SK-N-DZ (cell line): ENCODE data around the gene B4GALT3.

Source experiments
- DNase-seq: peaks from one replicate; pipeline ENCODE4 v3.0.0-alpha.2; 2015; ENCODE audit warnings: low spot score
- small RNA-seq, 2 experiments: library from RNA; depleted of rRNA; stranded (forward); fragments of <200 nt; gene quantifications; one replicate each; pipeline ENCODE3, GENCODE V24; 2014

The B4GALT3 gene

DNA sequence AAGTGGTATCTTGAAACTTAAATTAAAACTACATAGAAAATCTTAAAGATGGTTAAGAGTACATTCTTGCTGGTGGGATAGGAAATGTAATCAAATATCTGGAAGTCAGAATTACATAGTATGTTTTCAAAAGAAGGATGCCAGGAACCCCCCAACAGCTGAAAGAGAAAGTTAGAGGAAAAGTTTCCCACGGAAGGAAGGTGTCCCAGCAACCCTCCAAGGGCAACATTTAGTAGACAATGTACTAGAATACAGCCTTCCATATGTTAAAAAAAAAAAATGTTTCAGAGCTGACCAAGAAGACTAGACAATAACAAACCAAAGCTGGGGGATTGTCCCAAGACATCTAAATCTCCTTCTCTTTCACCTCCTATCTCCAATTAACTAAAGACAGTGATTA is 47.0 kb downstream of the B4GALT3 start:
- DNase-seq = no peak

DNA sequence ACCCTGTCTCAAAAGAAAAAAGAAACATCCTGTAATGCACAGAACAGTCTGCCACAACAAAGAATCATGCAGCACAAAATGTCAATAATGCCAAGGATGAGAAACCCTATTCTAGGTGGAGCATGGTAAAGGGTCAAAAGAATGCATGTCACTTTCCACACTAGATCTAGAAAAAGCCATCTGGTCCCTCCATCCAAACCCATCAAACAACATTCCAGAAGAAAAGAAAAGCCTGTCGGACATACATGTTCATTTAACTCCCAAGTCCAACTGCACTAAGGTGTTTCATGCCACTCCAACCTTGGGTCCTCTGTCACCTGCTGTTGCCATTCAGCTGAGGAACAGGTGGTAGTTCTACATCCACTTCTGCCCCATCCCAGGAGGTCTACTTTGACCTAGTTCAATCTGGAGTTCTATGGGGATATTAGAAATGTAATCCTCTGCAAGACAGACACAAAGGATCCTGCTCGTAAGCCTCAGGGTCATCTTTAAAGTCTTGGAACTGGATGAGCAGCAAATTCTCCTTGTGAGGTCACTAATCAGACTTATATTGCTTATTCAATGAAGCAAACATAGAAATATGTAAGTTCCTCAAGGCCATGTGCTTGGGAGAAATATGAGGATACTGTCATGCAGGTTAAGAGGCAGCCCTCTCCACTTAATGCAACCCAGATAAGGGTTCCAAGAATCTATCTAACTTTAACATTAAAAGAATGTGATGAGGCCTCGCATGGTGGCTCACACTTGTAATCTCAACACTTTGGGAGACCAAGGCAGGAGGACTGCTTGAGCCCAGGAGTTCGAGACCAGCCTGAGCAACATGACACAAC is 48.5 kb downstream of the B4GALT3 start:
- DNase-seq = no peak

DNA sequence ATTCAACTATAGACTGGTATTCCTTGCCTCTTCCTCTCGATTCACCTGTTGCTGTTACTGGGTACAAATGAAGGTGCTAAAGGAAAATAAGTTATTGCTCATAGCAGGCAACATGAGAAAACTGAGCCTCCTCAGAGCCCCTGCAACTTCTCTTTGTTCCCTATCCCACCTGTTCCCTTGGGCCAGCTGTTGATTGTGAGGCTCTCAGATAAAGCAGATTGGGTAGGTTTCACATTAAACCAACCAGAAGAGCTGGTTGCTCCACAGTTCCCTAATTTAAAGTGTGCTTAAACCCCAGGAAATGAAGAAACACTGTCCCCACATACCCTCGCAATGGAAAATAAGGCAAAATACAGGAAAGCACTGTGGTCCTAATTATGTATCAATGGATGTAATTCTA is 49.7 kb downstream of the B4GALT3 start:
- DNase-seq = no peak

- DNase-seq = no peak
Observed at GRCh38 chr1:161122967-161123366, 54.3 kb downstream of the B4GALT3 start.

DNA sequence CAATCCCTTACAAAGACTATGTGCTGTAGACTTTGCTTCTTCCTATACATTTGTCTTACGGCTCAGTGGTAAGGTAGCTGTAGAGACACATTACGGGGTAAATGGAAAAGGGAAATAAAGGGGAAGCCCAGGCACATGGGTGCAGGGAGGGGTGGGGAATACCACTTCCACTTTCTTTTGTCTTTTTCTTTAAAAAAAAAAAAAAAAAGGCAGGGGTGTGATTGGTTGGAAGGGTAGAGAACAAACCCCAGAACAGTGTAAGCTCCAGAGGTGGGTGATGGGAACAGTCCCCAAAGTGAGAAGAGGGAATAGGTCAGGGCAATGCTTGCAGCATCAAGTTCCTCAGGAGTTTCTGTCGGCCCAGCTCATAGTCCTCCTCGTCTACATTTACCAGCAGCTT is 55.5 kb downstream of the B4GALT3 start:
- no peak for DNase-seq

Small RNA genes within 50 kb of the gene (small RNA-seq; reads per million reads assigned to genes)
- gene RF01225 = 0 reads per million in 2 experiments
